Activated T-cell treated with anti-CD3 and anti-CD28 coated beads for 24 hours (primary cell): ENCODE results near the gene BCR.

ENCODE experiments used
- DNase-seq: peaks from one replicate; pipeline ENCODE4 v3.0.0-alpha.2; 2020; ENCODE audit warnings: low read depth

Gene BCR

DNA sequence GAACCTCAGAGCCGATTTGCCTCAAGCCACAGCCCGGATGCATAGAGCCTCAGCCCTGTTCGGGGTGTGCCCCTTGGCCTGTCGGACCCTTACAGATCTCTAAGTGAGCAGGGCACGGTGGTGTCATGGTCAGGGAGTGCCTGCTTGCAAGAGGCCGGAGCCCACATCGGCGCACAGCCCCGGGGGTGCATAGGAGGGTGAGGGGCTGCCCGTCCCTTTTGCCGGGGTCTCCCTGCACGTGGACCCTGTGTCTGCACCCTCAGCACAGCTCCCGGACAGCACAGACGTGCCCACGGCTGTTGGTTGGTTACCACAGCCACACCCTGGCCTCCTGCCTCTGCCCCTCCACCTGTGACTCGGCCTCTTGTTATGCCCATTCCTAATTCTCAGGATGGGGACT, 28.5 kb upstream of the BCR start:
- no peak for DNase-seq

DNA sequence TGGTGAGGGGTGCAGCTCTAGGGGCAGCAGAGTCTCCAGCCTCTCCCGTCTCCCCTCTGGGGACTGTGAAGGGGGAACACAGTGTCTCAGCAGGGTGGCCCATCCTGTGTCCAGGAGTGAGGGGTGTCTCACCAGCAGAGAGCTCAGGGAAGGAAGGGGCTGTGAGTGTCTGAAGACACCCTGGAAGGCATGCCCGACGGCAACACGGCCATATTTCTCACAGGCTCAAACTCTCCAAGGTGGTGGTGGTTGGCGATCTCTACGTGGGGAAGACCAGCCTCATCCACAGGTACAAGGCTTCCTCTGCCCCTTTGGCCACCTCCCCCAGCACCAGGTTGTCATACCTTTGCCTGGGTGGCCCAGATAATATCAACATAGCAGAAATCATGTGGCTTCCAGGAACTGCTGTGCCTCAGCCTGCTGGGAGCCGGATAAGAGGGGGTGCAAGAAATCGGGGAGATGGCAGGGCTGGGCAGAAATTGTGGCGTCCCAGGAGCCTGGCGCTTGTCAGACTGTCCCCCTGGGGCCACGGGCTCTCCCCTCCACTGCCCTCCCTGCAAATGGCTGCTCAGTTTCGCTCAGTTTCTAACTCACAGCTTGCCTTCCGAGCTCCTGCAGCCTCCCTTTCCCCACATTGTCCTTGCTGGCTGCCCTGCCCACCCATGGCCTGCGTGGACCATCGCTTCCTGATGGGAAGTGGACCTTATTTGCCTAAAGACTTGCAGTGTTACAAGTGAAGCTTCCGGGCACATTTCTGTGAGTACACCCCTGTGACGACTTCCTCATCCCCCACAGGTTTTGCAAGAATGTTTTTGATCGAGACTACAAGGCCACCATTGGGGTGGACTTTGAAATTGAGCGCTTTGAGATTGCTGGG, 27.8 kb upstream of the BCR start:
- no peak for DNase-seq

- no peak for DNase-seq
Measured at GRCh38 chr22:23153994-23154393, 26.3 kb upstream of the BCR start.

GRCh38 chr22:23154461-23154860, 25.8 kb upstream of the BCR start:
- DNase-seq: no peak

- no peak for DNase-seq
Measured at GRCh38 chr22:23155143-23155542, 25.2 kb upstream of the BCR start.

DNA sequence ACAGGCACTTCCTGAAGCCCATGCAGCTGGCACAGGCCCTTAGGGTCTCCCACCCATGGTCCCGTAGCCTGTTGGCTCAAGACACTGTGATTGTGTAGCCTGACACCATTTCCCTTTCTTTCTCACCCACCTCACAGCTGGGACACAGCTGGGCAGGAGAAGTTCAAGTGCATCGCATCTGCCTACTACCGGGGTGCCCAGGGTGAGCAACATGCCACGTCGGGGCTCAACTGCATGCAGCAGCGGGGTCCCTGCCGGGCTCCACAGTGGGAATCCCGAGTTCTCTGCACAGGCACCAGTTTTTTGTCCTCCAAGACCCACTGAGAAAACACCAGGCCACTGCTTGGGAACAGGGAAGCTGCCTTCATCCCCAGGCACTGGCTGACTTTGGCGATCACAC, 24.5 kb upstream of the BCR start:
- no peak for DNase-seq

- DNase-seq: no peak
Measured at GRCh38 chr22:23156286-23156685, 24.0 kb upstream of the BCR start.

DNA sequence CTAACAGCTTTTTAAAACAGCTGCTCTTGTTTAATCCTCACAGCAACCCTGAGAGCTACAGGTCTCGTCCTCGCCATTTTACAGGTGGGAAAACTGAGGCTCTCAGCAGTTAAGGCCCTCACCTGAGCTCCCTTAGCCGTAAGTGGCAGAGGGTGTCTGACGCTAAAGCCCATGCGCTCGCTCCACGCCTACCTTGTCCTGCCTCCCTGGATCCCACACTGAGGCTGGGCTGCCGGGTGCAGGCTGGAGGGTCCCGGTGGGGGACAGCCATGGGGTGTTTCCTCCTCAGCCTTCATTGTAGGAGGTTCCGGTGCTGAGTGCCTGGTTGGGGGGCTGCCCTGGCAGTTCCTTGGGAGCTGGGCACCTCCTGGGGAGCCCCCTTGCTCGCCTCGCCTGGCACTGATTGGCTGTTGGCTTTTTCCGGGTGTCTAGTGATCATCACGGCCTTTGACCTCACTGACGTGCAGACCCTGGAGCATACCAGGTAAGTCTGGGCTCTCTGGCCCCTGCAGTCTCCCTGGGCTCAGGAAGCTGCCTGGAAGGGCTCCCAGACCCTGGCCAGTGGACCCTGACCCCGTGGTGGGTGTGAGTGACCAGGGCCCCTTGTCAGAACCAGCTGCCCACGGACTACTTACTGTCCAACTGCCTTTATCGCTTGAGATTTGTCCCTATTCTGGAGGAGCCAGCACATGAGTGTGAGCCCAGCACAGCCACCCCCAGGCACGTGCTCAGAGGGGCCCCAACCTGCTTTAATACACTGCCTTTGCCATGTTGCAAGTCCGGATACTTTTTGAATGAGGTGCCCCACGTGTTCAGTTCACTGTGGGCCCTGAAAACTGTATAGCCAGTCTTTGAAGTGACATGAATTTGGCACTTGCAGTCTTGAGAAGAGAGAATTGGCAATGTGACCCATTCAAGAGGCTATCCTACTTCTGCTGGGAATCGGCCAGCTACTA, 22.5 kb upstream of the BCR start:
- no peak for DNase-seq

GRCh38 chr22:23158516-23159290, 21.6 kb upstream of the BCR start:
- no peak for DNase-seq

DNA sequence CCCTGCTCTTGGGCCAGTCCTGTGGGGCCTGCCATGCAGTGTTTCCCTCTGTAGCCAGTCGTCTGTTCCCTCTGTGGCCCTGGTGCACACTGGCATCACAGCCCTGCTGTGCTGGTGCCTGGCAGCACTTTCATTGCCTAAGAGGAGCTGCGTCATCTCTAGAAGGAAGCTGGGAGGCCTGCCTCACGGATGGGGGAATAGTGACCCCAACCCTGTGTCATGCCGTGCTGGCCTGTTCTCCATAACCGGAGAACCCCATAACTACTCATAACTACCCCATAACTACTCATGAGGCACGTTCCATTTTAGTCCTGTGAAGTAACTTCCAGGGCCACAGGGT, 21.0 kb upstream of the BCR start:
- no peak for DNase-seq

DNA sequence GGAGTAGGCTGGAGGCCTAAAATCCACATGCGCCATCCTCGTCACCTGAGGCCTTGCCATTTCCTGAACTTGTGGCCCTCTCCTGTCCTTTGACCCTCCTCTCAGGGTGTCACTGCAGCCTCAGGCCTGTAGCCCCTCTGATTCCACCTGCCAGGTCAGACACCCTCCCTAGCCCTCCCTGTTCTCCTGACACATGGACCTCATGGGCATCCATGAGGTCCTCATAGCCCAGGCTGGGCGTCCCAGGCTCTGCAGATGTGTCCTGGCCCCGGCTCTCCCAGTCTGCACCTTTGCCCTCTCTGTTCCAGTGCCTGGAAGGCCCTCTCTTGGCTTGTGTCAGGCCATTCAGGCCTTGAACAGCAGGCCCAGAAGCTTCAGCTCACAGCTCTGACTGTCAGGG, 19.3 kb upstream of the BCR start:
- DNase-seq: no peak

DNA sequence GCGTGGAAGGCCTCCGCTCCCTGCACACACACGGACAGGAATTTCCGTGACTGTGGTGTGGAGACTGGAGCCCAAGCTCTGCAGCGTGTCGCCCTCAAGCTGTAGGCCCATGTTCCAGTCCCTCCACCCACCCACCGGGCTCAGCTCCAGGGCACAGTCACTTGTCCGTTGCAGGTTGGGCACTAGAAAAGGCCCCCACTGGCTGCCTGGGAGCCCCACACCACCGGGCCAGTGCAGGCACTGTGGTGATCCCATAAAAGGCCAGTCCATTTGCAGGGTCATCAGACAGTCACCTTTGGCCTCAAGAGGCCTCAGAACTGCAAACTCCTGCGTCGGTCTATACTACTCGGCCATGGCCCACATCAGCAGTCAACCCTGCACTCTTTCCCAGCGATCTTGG, 18.7 kb upstream of the BCR start:
- no peak for DNase-seq

DNA sequence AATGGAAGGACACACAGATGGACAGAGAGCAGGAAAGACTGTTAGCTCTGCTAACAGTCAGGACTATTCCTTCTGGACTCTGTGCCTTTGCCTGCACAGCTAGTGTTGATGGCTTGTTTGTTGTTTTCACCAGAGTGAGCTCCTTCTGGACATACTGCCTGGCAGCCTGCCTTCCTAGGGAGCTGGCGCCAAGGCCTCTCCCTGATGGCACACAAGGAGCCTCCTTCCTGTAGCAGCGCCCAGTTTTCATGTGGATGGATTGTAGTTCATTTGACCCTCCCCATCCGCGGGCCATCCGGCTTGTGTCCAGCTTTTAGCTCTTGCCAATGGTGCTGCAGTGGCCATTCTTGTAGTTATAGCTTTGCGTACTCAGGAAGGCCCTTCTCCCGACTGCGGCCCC, 16.6 kb upstream of the BCR start:
- DNase-seq: no peak

DNA sequence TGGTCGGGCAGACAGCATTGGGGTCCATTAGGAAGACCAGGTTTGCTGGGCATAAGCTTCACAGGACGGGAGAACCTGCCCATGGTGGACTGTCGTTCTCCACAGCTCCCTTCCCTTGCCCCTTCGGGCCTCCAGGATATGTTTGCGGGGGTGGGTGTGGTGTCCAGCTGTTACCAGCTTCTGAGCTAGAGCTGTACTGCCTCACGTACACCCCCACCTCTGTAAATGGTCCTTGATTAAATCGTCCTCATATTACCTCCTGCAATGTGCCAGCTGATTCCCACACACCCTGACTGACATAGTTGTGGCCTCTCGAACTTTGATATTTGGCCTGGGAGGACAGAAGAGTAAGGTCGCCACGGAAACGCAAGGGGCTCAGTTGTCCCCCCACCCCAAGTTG, 16.2 kb upstream of the BCR start:
- no peak for DNase-seq

- DNase-seq: no peak
Measured at GRCh38 chr22:23166042-23166831, 14.1 kb upstream of the BCR start.

DNA sequence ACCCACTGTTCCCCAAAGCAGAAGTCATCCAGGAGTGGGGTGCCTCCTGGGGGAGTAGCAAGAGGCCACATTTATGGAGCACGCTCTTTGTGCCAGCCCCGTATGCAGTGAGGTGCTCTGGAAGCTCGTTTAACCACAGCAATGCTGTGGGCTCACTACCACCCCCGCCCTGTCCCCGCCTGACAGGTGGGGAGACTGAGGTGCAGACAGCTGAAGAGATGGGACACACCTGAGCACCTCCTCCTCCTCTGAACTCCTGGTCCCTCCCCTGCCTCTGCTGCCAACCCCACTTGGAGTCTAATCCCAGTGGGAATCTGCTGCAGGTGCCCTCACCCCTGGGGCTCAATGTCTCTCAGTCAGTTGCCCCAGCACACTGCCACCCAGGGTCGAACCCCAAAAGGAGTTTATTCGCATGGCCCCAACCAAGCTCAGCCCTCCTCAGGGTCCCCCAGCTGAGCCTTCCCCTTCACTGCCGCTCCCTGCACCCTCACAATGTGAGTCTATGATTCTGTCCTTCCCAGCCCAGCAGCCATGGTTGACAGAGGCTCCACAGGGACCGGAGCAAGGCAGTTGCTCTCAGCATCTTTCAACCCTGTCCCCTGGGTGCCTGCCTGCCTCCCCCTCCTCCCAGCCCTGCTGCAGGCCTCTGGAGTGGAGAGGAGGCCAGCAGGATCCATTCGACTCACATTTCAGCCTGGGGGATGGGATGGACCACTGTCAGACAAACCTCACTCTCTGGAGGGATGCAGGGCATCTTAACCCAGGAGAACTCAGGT, 13.3 kb upstream of the BCR start:
- DNase-seq: no peak

GRCh38 chr22:23168391-23169042, 11.8 kb upstream of the BCR start:
- DNase-seq: no peak

- DNase-seq: no peak
Measured at GRCh38 chr22:23169043-23169406, 11.3 kb upstream of the BCR start.

GRCh38 chr22:23175817-23176644, 4.3 kb upstream of the BCR start:
- no peak for DNase-seq

- no peak for DNase-seq
Measured at GRCh38 chr22:23176645-23177027, 3.7 kb upstream of the BCR start.
